ENCODE data around the gene KCNK1. TPM values are rescaled to one million over a fixed set of nuclear protein-coding genes. Genes with fewer than 3 reads are reported as not detected.
"Not testable (repeated sequence)": the region's sequence is repeated elsewhere in the genome, so short reads cannot be mapped to it uniquely, and the experiment has no call there.

Gene KCNK1
- total RNA-seq, 2 experiments from 2014 or later: not detected

GRCh38 chr1:233614173-233614742, 352 bp downstream of the KCNK1 start:
- H3K27me3 Mint-ChIP-seq: peaks cover 49% of the 10 kb centered on the region
- TF ChIP-seq CTCF (IDR thresholded peaks at IDR 0.05): no peak
- no peaks in the 10 kb centered on the region for H3K9me3 Mint-ChIP-seq
- no peak for ATAC-seq
- intact Hi-C loops (cut with micrococcal nuclease): no loop called here
- ChIA-PET POLR2A (no interaction called here), CTCF (no interaction called here)
- no peak for DNase-seq
- no peak overlapping the region for H3K27ac Mint-ChIP-seq
- no peak overlapping the region for H3K4me3 Mint-ChIP-seq
- H3K36me3 Mint-ChIP-seq (ENCODE audit: low read depth): no peaks in the 10 kb centered on the region
- peaks cover 2% of the 10 kb centered on the region for H3K4me1 Mint-ChIP-seq (ENCODE audit: low read depth)

DNA sequence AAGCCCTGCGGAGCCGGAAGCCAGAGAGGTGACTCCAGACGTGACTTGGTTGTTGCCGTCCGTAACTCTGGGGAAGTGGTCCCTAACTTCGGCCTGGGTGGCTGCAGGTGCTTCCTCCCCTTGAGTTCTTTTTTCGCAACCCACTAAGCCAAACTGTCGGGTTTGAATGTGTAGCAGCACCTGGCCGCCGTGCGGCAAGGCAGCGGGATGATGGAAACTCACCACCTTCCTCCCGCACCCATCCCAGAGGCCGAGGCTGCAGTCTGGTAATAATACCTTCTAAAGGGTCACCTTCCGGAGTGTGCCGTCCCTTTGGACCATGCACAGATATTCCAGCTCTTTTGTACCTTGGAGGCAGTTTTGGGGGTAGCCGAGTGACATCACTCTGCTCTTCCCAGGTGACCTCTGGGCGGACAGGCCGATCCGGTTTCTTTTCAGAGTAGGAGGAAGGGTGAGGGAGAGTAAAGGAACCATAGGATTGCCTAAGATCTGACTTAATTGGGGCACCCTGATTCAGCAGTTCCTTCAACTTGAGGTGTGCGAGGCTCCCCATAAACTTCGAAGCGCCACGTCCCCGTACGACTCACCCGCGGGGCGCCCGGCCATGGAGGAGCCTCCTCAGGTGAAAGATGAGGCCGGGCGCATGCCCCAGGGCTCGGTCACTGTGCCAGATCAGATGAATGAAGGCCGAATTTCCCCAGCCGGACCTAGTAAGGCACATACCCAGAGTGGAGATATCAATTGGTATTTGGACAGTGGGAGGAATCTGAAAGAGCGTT, 1.0 kb downstream of the KCNK1 start:
- no peak overlapping the region for H3K27ac Mint-ChIP-seq
- H3K36me3 Mint-ChIP-seq (ENCODE audit: low read depth): no peaks in the 10 kb centered on the region
- intact Hi-C loops (cut with micrococcal nuclease): no loop called here
- no peak for DNase-seq
- peaks cover 2% of the 10 kb centered on the region for H3K4me1 Mint-ChIP-seq (ENCODE audit: low read depth)
- ChIA-PET POLR2A (no interaction called here), CTCF (no interaction called here)
- no peaks in the 10 kb centered on the region for H3K9me3 Mint-ChIP-seq
- no peak for TF ChIP-seq CTCF (IDR thresholded peaks at IDR 0.05)
- no peak for ATAC-seq
- peaks cover 51% of the 10 kb centered on the region for H3K27me3 Mint-ChIP-seq
- H3K4me3 Mint-ChIP-seq: no peak overlapping the region

GRCh38 chr1:233615571-233615970, 1.7 kb downstream of the KCNK1 start:
- no peak for DNase-seq
- no peak for ATAC-seq
- Mint-ChIP-seq H3K9me3 (no peaks in the 10 kb centered on the region), H3K36me3 (ENCODE audit: low read depth) (no peaks in the 10 kb centered on the region), H3K27ac (no peak overlapping the region), H3K4me3 (no peak overlapping the region), H3K4me1 (ENCODE audit: low read depth) (peaks cover 2% of the 10 kb centered on the region), H3K27me3 (peaks cover 51% of the 10 kb centered on the region)
- CTCF ChIA-PET: no interaction called here
- intact Hi-C loops (cut with micrococcal nuclease): no loop called here
- POLR2A ChIA-PET: no interaction called here
- TF ChIP-seq CTCF (IDR thresholded peaks at IDR 0.05): no peak

DNA sequence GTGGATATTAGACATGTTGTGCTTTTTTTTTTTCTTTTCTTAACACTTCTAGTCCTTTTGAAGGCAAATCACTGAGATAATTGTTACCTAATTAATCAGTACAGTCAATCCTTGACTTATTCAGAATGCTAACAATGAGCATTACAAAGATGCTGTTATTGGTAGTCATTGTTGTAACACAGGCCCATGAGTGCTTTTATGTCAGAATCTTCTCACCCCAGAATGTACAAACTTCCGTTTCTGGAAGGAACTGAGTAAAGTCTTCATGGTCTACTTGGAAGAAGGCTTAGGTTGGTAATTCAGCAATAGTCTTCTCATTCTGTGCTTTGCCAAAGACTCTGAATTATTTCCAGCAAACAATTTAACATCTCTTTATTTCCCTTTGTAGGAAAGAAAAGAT, 3.1 kb downstream of the KCNK1 start:
- Mint-ChIP-seq H3K4me1 (ENCODE audit: low read depth) (peaks cover 2% of the 10 kb centered on the region), H3K4me3 (no peak overlapping the region), H3K9me3 (no peaks in the 10 kb centered on the region), H3K27me3 (peaks cover 44% of the 10 kb centered on the region), H3K36me3 (ENCODE audit: low read depth) (no peaks in the 10 kb centered on the region), H3K27ac (no peak overlapping the region)
- no peak for TF ChIP-seq CTCF (IDR thresholded peaks at IDR 0.05)
- DNase-seq: no peak
- ChIA-PET POLR2A (interaction anchor here (0.5 kb wide), 1 partner anchor 114 kb away, joined by 4 read pairs; no protein-coding TSS in a partner anchor), CTCF (no interaction called here)
- no peak for ATAC-seq
- intact Hi-C loops (cut with micrococcal nuclease): no loop called here

GRCh38 chr1:233619414-233619813, 5.5 kb downstream of the KCNK1 start:
- intact Hi-C loops (cut with micrococcal nuclease); ATAC-seq; H3K4me1 Mint-ChIP-seq (ENCODE audit: low read depth); DNase-seq; H3K27ac Mint-ChIP-seq; POLR2A ChIA-PET; CTCF ChIA-PET; H3K4me3 Mint-ChIP-seq; H3K9me3 Mint-ChIP-seq; H3K36me3 Mint-ChIP-seq (ENCODE audit: low read depth): not testable (repeated sequence)
- peaks cover 34% of the 10 kb centered on the region for H3K27me3 Mint-ChIP-seq

Data from activated CD8-positive, alpha-beta T cell treated with anti-CD3 and anti-CD28 coated beads for 36 hours (primary cell).